Measurements from ENCODE around the gene RAB3C. TPM values are rescaled to one million over a fixed set of nuclear protein-coding genes. Genes with fewer than 3 reads are reported as not detected.

The RAB3C gene
- total and polyA plus RNA-seq, 2 experiments from 2014 or later, result 15.0 to 30.6 TPM

- ATAC-seq (no peak), DNase-seq (ENCODE audit: low spot score) (no peak)
- H3K4me1 ChIP-seq (ENCODE audit: insufficient read depth), result no peaks in the 10 kb centered on the region; the same call in 1 of the 2 replicates
- Mint-ChIP-seq H3K9me3 (no peaks in the 10 kb centered on the region), H3K27ac (no peak overlapping the region), H3K4me3 (no peak overlapping the region), H3K4me1 (peaks cover 6% of the 10 kb centered on the region; the same call in 2 of the 3 replicates), H3K36me3 (ENCODE audit: low read depth) (no peaks in the 10 kb centered on the region), H3K27me3 (ENCODE audit: insufficient read depth, low read depth, poor library complexity) (no peaks in the 10 kb centered on the region)
- no peaks in the 10 kb centered on the region for H3K9me2 ChIP-seq (ENCODE audit: insufficient read depth)
- no peak overlapping the region for H3K4me2 ChIP-seq
- no peaks in the 10 kb centered on the region for H3K36me3 ChIP-seq (ENCODE audit: insufficient read depth)
- no peaks in the 10 kb centered on the region for H4K20me1 ChIP-seq (replicated peaks; ENCODE audit: insufficient read depth)
- H2AFZ ChIP-seq, result no peak overlapping the region
- H3K27ac ChIP-seq (ENCODE audit: low read depth), result no peak overlapping the region
- H3K4me3 ChIP-seq, result no peak overlapping the region
- H3K27me3 ChIP-seq (ENCODE audit: insufficient read depth), result no peaks in the 10 kb centered on the region
- H3F3A ChIP-seq (replicated peaks; ENCODE audit: low read depth), result no peaks in the 10 kb centered on the region
- TF ChIP-seq NANOG (IDR thresholded peaks at IDR 0.05; ENCODE audit: borderline replicate concordance) (no peak), CTCF (conservative IDR thresholded peaks at IDR 0.05; ENCODE audit: low read depth in 2 of 2) (no peak)
- TF ChIP-seq, protein P1, sequence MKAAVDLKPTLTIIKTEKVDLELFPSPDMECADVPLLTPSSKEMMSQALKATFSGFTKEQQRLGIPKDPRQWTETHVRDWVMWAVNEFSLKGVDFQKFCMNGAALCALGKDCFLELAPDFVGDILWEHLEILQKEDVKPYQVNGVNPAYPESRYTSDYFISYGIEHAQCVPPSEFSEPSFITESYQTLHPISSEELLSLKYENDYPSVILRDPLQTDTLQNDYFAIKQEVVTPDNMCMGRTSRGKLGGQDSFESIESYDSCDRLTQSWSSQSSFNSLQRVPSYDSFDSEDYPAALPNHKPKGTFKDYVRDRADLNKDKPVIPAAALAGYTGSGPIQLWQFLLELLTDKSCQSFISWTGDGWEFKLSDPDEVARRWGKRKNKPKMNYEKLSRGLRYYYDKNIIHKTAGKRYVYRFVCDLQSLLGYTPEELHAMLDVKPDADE (IDR thresholded peaks at IDR 0.05), result no peak
- H3K79me2 ChIP-seq (replicated peaks; ENCODE audit: insufficient read depth), result no peaks in the 10 kb centered on the region
Observed at GRCh38 chr5:58852566-58852965, 269.7 kb downstream of the RAB3C start.

DNA sequence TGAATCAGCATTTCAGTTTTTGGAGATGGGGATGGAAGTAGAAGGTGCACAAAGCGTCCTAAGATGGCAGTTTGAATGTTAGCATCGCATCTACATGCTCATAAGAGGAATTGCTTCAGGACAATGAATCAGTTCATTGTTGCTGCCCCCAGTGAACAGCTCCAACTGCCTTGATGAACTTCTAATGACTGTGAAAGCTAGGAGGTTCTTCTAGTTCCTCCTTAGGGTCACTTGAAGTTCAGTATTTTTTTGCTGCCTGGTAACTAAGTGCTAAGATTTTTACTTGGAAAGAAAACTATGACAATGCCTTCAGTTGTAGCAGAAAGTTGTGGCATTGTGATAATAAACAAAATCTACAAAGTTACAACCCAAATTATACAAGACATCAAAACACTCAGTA lies 271.6 kb downstream of the RAB3C start:
- DNase-seq (ENCODE audit: low spot score), result no peak

More for the DNA sequence above, 271.6 kb downstream of the RAB3C start:
- TF ChIP-seq, protein P2, sequence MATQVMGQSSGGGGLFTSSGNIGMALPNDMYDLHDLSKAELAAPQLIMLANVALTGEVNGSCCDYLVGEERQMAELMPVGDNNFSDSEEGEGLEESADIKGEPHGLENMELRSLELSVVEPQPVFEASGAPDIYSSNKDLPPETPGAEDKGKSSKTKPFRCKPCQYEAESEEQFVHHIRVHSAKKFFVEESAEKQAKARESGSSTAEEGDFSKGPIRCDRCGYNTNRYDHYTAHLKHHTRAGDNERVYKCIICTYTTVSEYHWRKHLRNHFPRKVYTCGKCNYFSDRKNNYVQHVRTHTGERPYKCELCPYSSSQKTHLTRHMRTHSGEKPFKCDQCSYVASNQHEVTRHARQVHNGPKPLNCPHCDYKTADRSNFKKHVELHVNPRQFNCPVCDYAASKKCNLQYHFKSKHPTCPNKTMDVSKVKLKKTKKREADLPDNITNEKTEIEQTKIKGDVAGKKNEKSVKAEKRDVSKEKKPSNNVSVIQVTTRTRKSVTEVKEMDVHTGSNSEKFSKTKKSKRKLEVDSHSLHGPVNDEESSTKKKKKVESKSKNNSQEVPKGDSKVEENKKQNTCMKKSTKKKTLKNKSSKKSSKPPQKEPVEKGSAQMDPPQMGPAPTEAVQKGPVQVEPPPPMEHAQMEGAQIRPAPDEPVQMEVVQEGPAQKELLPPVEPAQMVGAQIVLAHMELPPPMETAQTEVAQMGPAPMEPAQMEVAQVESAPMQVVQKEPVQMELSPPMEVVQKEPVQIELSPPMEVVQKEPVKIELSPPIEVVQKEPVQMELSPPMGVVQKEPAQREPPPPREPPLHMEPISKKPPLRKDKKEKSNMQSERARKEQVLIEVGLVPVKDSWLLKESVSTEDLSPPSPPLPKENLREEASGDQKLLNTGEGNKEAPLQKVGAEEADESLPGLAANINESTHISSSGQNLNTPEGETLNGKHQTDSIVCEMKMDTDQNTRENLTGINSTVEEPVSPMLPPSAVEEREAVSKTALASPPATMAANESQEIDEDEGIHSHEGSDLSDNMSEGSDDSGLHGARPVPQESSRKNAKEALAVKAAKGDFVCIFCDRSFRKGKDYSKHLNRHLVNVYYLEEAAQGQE (IDR thresholded peaks at IDR 0.05; ENCODE audit: unreplicated experiment), result no peak
- TF ChIP-seq EZH2 (IDR thresholded peaks at IDR 0.05; ENCODE audit: low read depth, unreplicated experiment) (no peak), STAT1 (IDR thresholded peaks at IDR 0.05; ENCODE audit: unreplicated experiment) (no peak), ZNF462 (CRISPR knock-in tag; IDR thresholded peaks at IDR 0.05) (no peak), JUNB (IDR thresholded peaks at IDR 0.05; ENCODE audit: unreplicated experiment) (no peak), CREB1 (CRISPR knock-in tag; IDR thresholded peaks at IDR 0.05; ENCODE audit: low read depth) (no peak), POLR2AphosphoS5 (IDR thresholded peaks at IDR 0.05; ENCODE audit: low read depth) (no peak)
- no peak overlapping the region for H3K27ac Mint-ChIP-seq
- H3F3A ChIP-seq (replicated peaks; ENCODE audit: low read depth), result no peaks in the 10 kb centered on the region
- H3K36me3 Mint-ChIP-seq (ENCODE audit: low read depth), result no peaks in the 10 kb centered on the region
- no peaks in the 10 kb centered on the region for H3K27me3 Mint-ChIP-seq (ENCODE audit: insufficient read depth, low read depth, poor library complexity)
- no peaks in the 10 kb centered on the region for H3K9me3 Mint-ChIP-seq
- H4K20me1 ChIP-seq (replicated peaks; ENCODE audit: insufficient read depth), result no peaks in the 10 kb centered on the region
- no peak for ATAC-seq
- H3K4me2 ChIP-seq, result no peak overlapping the region
- H3K4me3 Mint-ChIP-seq, result no peak overlapping the region
- H3K27ac ChIP-seq (ENCODE audit: low read depth), result no peak overlapping the region
- H3K4me1 Mint-ChIP-seq, result peaks cover 13% of the 10 kb centered on the region; the same call in 2 of the 3 replicates
- H3K27me3 ChIP-seq (ENCODE audit: insufficient read depth), result no peaks in the 10 kb centered on the region
- no peaks in the 10 kb centered on the region; the same call in 1 of the 2 replicates for H3K4me1 ChIP-seq (ENCODE audit: insufficient read depth)
- H3K4me3 ChIP-seq, result no peak overlapping the region
- H3K36me3 ChIP-seq (ENCODE audit: insufficient read depth), result no peaks in the 10 kb centered on the region
- no peaks in the 10 kb centered on the region for H3K79me2 ChIP-seq (replicated peaks; ENCODE audit: insufficient read depth)
- no peak overlapping the region for H2AFZ ChIP-seq
- peaks cover 2% of the 10 kb centered on the region; the same call in 1 of the 2 replicates for H3K9me2 ChIP-seq (ENCODE audit: insufficient read depth)
